HG02840 (cell line): Measurements from ENCODE around the gene ITPR2.
"Not testable (repeated sequence)": the region's sequence is repeated elsewhere in the genome, so short reads cannot be mapped to it uniquely, and the experiment has no call there.

ENCODE experiments used
- ATAC-seq: cut with Tn5 transposase; IDR thresholded peaks from one replicate; pipeline ENCODE4 v1.9.1; 2021; ENCODE audit warnings: mild to moderate bottlenecking, moderate library complexity, moderate number of reproducible peaks; ENCODE audit not compliant: unreplicated experiment, low FRiP score

ITPR2 gene

GRCh38 chr12:26435069-26435404 is 398.0 kb downstream of the ITPR2 start:
- ATAC-seq, result no peak

- ATAC-seq, result no peak
These were observed 398.5 kb downstream of the ITPR2 start for GRCh38 chr12:26434299-26435068.

- not testable (repeated sequence) for ATAC-seq
These were observed 399.3 kb downstream of the ITPR2 start for GRCh38 chr12:26433701-26434100.

GRCh38 chr12:26431211-26431610 is 401.8 kb downstream of the ITPR2 start:
- ATAC-seq, result no peak

GRCh38 chr12:26430596-26430995 is 402.4 kb downstream of the ITPR2 start:
- ATAC-seq, result not testable (repeated sequence)

- ATAC-seq, result no peak
These were observed 403.8 kb downstream of the ITPR2 start for GRCh38 chr12:26429070-26429691.

GRCh38 chr12:26428420-26428819 is 404.6 kb downstream of the ITPR2 start:
- ATAC-seq, result no peak

- ATAC-seq, result no peak
These were observed 406.3 kb downstream of the ITPR2 start for GRCh38 chr12:26426652-26427051.

- ATAC-seq, result peak; percentile 64
These were observed 407.3 kb downstream of the ITPR2 start for GRCh38 chr12:26425587-26426260.

- no peak for ATAC-seq
These were observed 410.1 kb downstream of the ITPR2 start for GRCh38 chr12:26422839-26423398.

- ATAC-seq, result no peak
These were observed 416.4 kb downstream of the ITPR2 start for GRCh38 chr12:26416550-26416949.

GRCh38 chr12:26410689-26411088 is 422.3 kb downstream of the ITPR2 start:
- ATAC-seq, result no peak

- ATAC-seq, result no peak
These were observed 426.2 kb downstream of the ITPR2 start for GRCh38 chr12:26406813-26407212.

- ATAC-seq, result no peak
These were observed 426.6 kb downstream of the ITPR2 start for GRCh38 chr12:26406391-26406790.

GRCh38 chr12:26403601-26404000 is 429.4 kb downstream of the ITPR2 start:
- no peak for ATAC-seq

GRCh38 chr12:26402648-26403047 is 430.3 kb downstream of the ITPR2 start:
- ATAC-seq, result no peak

- ATAC-seq, result no peak
These were observed 431.1 kb downstream of the ITPR2 start for GRCh38 chr12:26401874-26402273.

GRCh38 chr12:26400627-26401026 is 432.4 kb downstream of the ITPR2 start:
- no peak for ATAC-seq

GRCh38 chr12:26399381-26399780 is 433.6 kb downstream of the ITPR2 start:
- ATAC-seq, result no peak

GRCh38 chr12:26396402-26396801 is 436.6 kb downstream of the ITPR2 start:
- ATAC-seq, result no peak

GRCh38 chr12:26389343-26389742 is 443.7 kb downstream of the ITPR2 start:
- no peak for ATAC-seq
